ENCODE data around the gene CARS1. TPM values are rescaled to one million over a fixed set of nuclear protein-coding genes. Genes with fewer than 3 reads are reported as not detected.
A peak's percentile ranks its signal among the peaks of the same experiment; 100 is the strongest.
"Not testable (repeated sequence)": the region's sequence is repeated elsewhere in the genome, so short reads cannot be mapped to it uniquely, and the experiment has no call there.

The CARS1 gene
- total and polyA plus RNA-seq, 2 of the 8 experiments (the other 6 are each of a cell fraction or from before 2014, with no cell fraction given) = 44.1 to 100 TPM

GRCh38 chr11:3064709-3065108 lies 7.5 kb upstream of the CARS1 start:
- H2BK20ac ChIP-seq (ENCODE audit: low read length); H2BK12ac ChIP-seq (ENCODE audit: low read depth, low read length); H3K4me1 ChIP-seq (replicated peaks in 1 of 4; ENCODE audit: control insufficient read depth in 3 of 4, insufficient read depth in 4 of 4, low read length in 3 of 4); H2BK5ac ChIP-seq (ENCODE audit: low read depth, low read length); H4K91ac ChIP-seq (replicated peaks; ENCODE audit: insufficient read length, low read length); DNase-seq (ENCODE audit: low read depth in 1 of 2, low spot score in 2 of 2); H2BK120ac ChIP-seq (replicated peaks; ENCODE audit: low read depth, low read length); H4K5ac ChIP-seq (ENCODE audit: insufficient read length, low read depth, low read length); H2AFZ ChIP-seq (ENCODE audit: low read length); FAIRE-seq; H3K27me3 ChIP-seq (replicated peaks in 1 of 4; ENCODE audit: control insufficient read depth in 3 of 4, extremely low read depth in 1 of 4, insufficient read depth in 3 of 4, low read length in 3 of 4); CTCF ChIA-PET (ENCODE audit: partially characterized antibody); H3K79me2 ChIP-seq (ENCODE audit: control insufficient read depth in 1 of 2, insufficient read depth in 2 of 2, low read length in 2 of 2); H3K36me3 ChIP-seq (ENCODE audit: control insufficient read depth in 2 of 4, insufficient read depth in 4 of 4, low read length in 3 of 4); H3K27ac ChIP-seq (ENCODE audit: low read depth, low read length); H3K9ac ChIP-seq (replicated peaks in 1 of 4; ENCODE audit: extremely low read depth in 1 of 4, low read depth in 3 of 4, low read length in 3 of 4); H3K4me2 ChIP-seq (ENCODE audit: insufficient read depth in 1 of 2, low read depth in 2 of 2, low read length in 2 of 2); H3K23me2 ChIP-seq (ENCODE audit: low read depth, low read length); H2BK15ac ChIP-seq (ENCODE audit: low read length); H3K4me3 ChIP-seq (ENCODE audit: extremely low read depth in 1 of 4, insufficient read depth in 2 of 4, low read depth in 3 of 4, low read length in 4 of 4); H3K79me1 ChIP-seq (ENCODE audit: low read depth, low read length); H4K8ac ChIP-seq (ENCODE audit: extremely low read depth, insufficient read depth, low read length); H3K56ac ChIP-seq (replicated peaks; ENCODE audit: insufficient read length, low read depth, low read length); H4K20me1 ChIP-seq (replicated peaks in 1 of 2; ENCODE audit: control insufficient read depth in 1 of 2, insufficient read depth in 2 of 2, low read length in 2 of 2); H3K23ac ChIP-seq (ENCODE audit: insufficient read length); H3K14ac ChIP-seq (ENCODE audit: insufficient read length); H2AK5ac ChIP-seq (ENCODE audit: low read depth, low read length); H3K4ac ChIP-seq (replicated peaks; ENCODE audit: insufficient read length, low read depth, low read length); H3K18ac ChIP-seq (ENCODE audit: extremely low read depth, low read length): not testable (repeated sequence)
- POLR2A ChIA-PET (ENCODE audit: partially characterized antibody) = interaction anchor here (0.9 kb wide), 1 partner anchor 8 kb away, joined by 3 read pairs; the partner anchor contains the start of gene CARS1
- H3K9me3 ChIP-seq (ENCODE audit: insufficient read depth in 2 of 2, low read depth in 1 of 2, low read length in 1 of 2) = peaks cover 11 to 15% of the 10 kb centered on the region in 2 experiments
- TF ChIP-seq E2F6 (IDR thresholded peaks at IDR 0.05) = peak; percentile 60; the same call in 1 of the 2 replicates
- WGBS, 2 experiments (ENCODE audit: extremely low coverage in 1 of 2, insufficient coverage in 1 of 2, insufficient read length in 1 of 2, insufficient replicate concordance in 2 of 2, low coverage in 1 of 2, low lambda C conversion rate in 2 of 2, missing lambda C conversion rate in 1 of 2) = 92% methylated on average over 5 of the region's 6 CpGs; no CpG with 5 or more reads in 1 of the 2 experiments
